HG02840 (cell line): ENCODE data around the gene CD300LG.
"Not testable (repeated sequence)": the region's sequence is repeated elsewhere in the genome, so short reads cannot be mapped to it uniquely, and the experiment has no call there.

Experiments
- ATAC-seq: cut with Tn5 transposase; IDR thresholded peaks from one replicate; pipeline ENCODE4 v1.9.1; 2021; ENCODE audit warnings: mild to moderate bottlenecking, moderate library complexity, moderate number of reproducible peaks; ENCODE audit not compliant: unreplicated experiment, low FRiP score

CD300LG gene

GRCh38 chr17:43877031-43877430, 30.1 kb downstream of the CD300LG start:
- ATAC-seq, result no peak

DNA sequence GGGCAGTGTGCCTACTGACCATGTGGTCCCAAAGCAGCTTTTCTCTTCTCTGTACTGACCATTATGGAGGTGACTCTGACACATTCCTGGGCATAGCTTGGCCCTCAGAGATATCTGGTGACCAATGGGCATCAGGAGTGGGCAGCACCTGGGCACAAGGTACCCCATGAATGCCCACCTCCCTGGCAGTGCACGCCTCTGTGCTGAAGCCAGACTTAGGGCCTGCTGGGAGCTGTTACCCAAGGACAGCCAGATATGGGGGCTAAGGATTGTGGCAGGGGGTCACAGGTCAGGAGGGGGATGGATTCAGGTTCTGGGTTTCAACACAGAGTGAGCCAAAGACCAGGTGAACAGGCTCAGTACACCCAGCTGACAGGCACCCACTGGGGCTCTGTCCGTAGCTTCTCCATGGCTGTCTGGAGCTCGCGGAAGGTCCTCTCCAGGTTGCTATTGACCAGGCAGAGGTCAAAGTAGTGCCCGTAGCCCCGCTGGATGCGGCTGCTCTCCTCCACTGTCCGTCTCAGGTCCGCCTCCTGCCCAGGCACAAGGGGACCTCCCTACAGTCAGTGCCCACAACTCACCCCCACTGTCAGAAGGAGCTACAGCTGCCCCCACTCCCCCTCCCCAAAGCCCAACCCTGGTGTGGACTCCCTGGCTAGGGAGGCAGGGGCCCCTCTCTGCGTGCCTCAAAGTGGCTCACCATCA, 30.6 kb downstream of the CD300LG start:
- ATAC-seq, result no peak

DNA sequence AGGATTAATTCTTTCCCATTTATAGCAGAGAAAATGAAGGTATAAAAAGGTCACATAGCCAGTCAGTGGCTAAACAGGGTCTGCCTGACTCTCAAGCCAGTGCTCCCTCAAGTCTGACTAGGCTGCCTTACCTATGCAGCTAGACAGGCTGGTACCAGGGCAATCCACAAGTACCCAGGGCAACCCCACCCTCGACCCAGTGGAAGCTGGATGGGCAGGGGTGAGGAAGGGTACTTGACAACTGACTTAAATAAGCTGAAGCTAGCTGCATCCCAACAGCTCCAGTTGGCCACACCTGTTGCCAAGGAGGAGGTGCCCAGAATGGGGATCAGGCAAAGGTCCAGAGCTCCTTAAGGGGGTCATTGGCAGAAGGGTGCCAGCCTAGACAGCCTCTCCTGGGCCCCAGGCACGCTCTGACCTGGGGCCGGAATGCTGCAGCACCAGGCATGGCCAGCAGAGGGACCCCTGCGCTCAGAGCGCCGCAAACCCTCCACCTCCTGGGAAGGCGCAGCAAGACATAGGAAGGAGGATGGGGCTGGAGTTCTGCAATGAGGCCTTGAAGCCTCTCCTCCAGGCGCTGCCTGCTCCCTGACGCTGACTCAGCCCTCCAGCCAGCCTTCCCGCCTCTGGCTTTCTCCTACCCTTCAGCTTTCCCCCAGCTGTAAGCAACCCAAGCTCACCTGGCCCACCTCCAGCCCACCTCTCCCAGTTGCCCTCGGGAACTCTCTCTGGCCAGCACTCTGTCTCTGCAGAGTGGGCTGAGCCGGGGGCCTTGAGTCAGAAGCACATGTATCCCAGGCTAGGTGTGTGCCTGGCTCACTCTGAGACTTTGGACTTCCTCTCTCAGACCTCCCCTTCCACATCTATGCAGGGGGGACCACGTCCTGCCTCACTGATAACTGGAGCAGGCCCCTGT, 31.5 kb downstream of the CD300LG start:
- no peak for ATAC-seq

GRCh38 chr17:43879723-43880419, 32.9 kb downstream of the CD300LG start:
- ATAC-seq, result no peak

DNA sequence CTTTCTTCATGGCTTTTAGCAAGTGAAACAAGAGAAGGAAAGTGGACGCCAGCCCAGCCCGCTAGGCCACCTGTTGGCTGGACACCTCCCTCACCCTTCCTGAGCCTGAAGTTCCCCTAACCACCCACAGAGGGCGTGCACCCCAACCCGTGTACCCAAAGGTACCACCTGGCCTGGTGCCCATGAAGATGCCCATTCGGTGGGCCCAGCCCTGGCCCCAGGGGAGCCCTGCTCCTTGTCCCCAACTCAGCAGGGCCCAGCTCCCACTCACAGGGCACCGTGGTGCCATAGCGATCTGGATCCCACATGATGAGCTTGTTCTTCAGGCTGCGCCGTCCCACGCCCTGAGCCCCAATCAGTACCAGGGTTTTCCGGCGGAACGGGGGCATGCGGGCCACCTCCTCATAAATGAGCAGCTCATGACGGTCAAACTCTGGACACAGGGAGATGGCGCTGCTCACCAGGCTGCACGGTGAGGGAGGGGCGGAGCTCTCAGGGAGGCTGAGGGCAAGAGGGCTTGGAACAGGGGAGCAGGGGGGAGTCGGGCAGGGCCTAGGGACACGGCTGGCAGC, 33.5 kb downstream of the CD300LG start:
- ATAC-seq, result no peak

DNA sequence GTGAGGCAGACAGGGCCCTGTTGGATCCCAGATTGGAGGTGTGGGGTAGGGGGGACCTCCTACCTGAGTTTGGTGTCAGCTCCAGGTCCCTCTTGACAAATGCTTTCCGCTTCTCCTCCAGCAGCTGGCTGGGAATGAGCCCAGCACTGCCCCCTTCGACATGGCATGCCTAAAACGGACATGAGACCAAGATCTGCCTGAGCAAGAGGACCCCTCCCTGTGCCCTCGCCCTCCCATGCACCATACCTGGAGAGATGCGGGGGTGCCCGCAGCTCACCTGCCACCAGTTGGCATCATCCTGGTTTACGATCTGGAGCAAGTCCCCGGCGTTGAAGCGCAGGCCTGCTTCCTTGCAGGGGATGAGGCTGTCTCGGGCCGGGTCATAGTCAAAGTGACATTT, 34.2 kb downstream of the CD300LG start:
- no peak for ATAC-seq

DNA sequence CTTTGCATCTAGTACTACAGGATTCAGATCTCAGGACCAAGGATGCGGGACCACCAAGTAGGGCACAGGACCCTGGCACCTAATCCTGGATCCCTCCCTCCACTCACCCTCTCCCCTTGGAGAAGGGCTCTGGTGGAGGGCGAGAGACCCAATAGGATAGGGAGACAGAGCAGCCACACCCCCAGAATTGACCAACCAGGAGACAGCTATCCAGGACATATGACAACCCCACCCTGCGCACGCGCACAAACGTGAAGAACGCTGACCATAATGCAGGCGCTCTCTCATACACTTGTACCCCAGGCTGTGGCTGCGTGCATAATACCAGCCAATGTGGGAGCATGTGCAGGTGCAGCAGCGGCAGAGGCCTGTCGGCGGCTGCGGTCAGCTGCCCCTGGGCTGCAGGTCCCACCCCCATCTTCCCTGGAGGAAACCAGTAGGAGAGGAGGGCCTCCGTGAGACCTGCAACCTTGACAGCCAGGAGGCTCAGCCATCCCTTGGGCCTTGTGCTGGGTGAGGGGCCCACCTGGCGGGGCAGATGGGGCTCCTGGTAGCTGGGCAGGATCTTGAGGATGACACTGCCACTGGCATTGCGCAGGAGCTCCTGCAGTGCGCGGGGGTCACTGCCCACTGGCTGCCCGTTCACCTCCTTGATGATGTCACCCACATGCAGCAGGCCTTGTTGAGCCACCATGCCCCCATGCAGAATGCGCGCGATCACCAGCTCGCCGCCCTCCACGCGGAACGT, 35.0 kb downstream of the CD300LG start:
- ATAC-seq, result no peak

- ATAC-seq, result no peak
These were observed 35.9 kb downstream of the CD300LG start for GRCh38 chr17:43882761-43883415.

- no peak for ATAC-seq
These were observed 41.6 kb downstream of the CD300LG start for GRCh38 chr17:43888548-43888947.

GRCh38 chr17:43890240-43890639, 43.3 kb downstream of the CD300LG start:
- no peak for ATAC-seq

- ATAC-seq, result no peak
These were observed 45.1 kb downstream of the CD300LG start for GRCh38 chr17:43891851-43892646.

DNA sequence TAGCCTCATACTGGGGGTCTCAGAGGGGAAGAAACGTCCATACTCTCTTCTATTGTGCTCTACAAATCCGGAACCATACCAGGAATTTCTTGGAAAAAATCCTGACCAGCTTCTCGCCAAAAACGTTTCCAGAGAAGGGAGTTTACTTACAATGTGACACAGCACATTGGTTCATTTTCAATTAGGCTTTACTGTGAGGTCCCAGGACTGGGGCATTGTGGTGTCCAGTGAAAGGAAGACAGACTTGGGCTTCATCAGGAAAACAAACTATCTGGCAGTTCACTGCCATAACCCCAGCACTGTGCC, 45.6 kb downstream of the CD300LG start:
- ATAC-seq, result no peak

- not testable (repeated sequence) for ATAC-seq
These were observed 47.5 kb downstream of the CD300LG start for GRCh38 chr17:43894494-43894893.

GRCh38 chr17:43897831-43898230, 50.9 kb downstream of the CD300LG start:
- ATAC-seq, result no peak

DNA sequence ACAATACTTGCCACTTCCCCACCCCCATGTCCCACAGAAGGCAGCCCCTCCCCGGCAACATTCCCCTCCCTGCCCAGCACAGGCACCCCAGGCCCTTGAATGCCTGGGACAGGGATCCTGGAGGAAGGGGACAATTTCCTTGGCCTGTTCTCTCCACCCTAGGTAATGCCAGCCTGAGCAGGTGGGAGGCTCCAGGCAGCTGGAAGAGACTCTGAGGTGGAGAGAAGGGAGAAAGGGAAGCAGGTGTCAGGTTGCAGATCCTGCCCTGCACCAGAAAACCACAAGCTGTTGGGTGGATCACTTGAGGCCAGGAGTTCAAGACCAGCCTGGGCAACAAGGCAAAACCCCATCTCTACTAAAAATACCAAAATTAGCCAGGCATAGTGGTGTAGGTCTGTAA, 51.5 kb downstream of the CD300LG start:
- ATAC-seq, result no peak

- no peak for ATAC-seq
These were observed 53.3 kb downstream of the CD300LG start for GRCh38 chr17:43900183-43900857.

DNA sequence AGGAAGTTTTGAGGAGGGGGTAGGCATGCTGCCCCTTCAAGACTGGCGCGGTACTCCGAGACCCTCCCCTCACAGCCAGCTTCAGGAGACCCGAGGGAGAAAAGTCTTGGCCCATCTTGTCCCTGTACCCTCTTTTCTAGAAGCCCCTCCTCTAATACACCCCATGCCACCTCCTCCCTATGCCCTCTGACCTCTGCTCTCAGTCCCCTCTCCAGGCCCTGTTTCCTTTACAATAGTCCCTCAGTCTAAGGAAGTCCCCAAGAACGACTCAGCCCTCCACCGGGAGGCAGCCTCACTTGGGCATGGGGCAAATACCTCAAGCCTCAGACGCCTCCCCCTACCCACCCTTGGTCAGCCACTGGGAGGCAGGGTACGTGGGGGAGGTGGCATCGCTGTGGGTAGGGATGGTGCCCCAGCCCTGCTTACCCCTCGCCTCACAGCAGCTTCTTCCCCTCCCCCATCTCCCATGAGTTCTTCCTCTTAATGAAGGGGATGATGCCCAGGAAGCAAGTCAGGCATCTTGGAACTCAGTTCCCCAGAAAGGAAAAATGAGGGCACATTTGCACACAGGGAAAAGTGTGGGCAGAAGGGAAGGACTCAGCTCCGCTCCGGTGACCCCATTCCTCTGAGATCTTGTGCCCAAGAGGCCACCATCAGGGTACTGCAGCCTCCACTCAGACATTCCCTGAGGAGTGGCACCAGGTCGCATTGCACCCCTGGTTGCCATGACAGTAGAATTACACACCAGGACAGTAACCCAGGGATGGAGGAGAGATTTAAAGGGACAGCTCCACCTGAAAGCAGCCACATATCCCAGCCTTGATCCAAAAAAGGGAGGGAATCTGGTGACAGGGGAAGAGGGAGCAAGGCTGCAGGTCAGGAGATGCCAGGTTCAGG, 54.1 kb downstream of the CD300LG start:
- ATAC-seq, result no peak
